Right lobe of liver (tissue), 6 donors: ENCODE data around the gene LDLRAD3. TPM values are rescaled to one million over a fixed set of nuclear protein-coding genes. Genes with fewer than 3 reads are reported as not detected.
A peak's percentile ranks its signal among the peaks of the same experiment; 100 is the strongest.

Experiments
- ATAC-seq, 4 donors: fragments of 200-7000 bp; cut with Tn5 transposase; one replicate each; pipeline ENCODE4 v1.9.1; 2020; ENCODE audit warnings: mild to moderate bottlenecking in 4 of 4, moderate library complexity in 4 of 4
- DNase-seq, 3 donors: peaks; one replicate each; pipeline ENCODE4 v3.0.0-alpha.2; 2020
- H3K27ac ChIP-seq, 3 donors: fragments of 200-600 bp; one replicate each; pipeline ENCODE4 v1.8.0; 2022
- H3K27me3 ChIP-seq, 2 donors: fragments of 200-600 bp; one replicate each; pipeline ENCODE4 v1.8.0; 2022
- H3K36me3 ChIP-seq, 4 donors: fragments of 200-600 bp; sonication (generic) in 1 of 4; one replicate each; pipeline versions ENCODE4 v1.5.1 to v1.8.0; 2017 to 2022; ENCODE audit warnings: control low read depth in 1 of 4
- H3K4me1 ChIP-seq, 4 donors: fragments of 200-600 bp; sonication (generic) in 1 of 4; one replicate each; pipeline versions ENCODE4 v1.5.1 to v1.8.0; 2017 to 2022; ENCODE audit warnings: control low read depth in 1 of 4
- H3K4me3 ChIP-seq, 3 donors: fragments of 200-600 bp; one replicate each; pipeline ENCODE4 v1.8.0; 2022
- H3K9me3 ChIP-seq, 4 donors: fragments of 200-600 bp; sonication (generic) in 1 of 4; one replicate each; pipeline versions ENCODE4 v1.5.1 to v1.8.0; 2017 to 2022; ENCODE audit warnings: control low read depth in 1 of 4
- POLR2A ChIP-seq: fragments of 450-650 bp; IDR thresholded peaks from one replicate; pipeline ENCODE4 v1.6.1; 2017; ENCODE audit warnings: antibody characterized with exemption, mild to moderate bottlenecking
- WGBS: methylation state at CpG from one replicate; pipeline ENCODE4 v1.1.6; 2018; ENCODE audit warnings: low coverage, low lambda C conversion rate; ENCODE audit not compliant: insufficient coverage; ENCODE audit errors: missing lambda C conversion rate; 5-methylcytosine and 5-hydroxymethylcytosine counted together
- intact Hi-C, 2 donors: fragments of 100-400 bp; cut with DNase I; formaldehyde crosslinking; loops; one replicate each; pipeline versions ENCODE4 v1.11.2 to v1.14.1; 2022
- total RNA-seq, 6 experiments: library from RNA; depleted of rRNA in 2 of 6; stranded (reverse); fragments of >200 nt in 2 of 6; fragmentation: NEBNext Ultra II Directional in 3 of 6; extraction: Animal tissue kit (Norgen Biotek cat#: 25700) in 3 of 6; gene quantifications; one replicate each; pipeline versions ENCODE4 v1.1.0 to v1.2.4, GENCODE V29; 2016 to 2023
- TF ChIP-seq, protein P1 (sequence below), 4 donors: fragments of 200-600 bp in 3 of 4; fragments of 450-650 bp in 1 of 4; IDR thresholded peaks; one replicate each; pipeline versions ENCODE4 v1.5.1 to v1.8.0; 2016 to 2022; ENCODE audit warnings: antibody characterized with exemption in 4 of 4, mild to moderate bottlenecking in 2 of 4
- donor health status: DM: no; HTN: yes; CAD: no.
- donor health status: DM: no; HTN: no; CAD: no.
- donor health status: DM: no; HTN: no; CAD: no.
- donor health status: DM: no; HTN: yes; CAD: no.
- donor health status: DM: no; HTN: yes; CAD: no.

Gene LDLRAD3
- total RNA-seq, 6 experiments from 2014 or later = 0.62 to 3.3 (median 2.7) TPM

DNA sequence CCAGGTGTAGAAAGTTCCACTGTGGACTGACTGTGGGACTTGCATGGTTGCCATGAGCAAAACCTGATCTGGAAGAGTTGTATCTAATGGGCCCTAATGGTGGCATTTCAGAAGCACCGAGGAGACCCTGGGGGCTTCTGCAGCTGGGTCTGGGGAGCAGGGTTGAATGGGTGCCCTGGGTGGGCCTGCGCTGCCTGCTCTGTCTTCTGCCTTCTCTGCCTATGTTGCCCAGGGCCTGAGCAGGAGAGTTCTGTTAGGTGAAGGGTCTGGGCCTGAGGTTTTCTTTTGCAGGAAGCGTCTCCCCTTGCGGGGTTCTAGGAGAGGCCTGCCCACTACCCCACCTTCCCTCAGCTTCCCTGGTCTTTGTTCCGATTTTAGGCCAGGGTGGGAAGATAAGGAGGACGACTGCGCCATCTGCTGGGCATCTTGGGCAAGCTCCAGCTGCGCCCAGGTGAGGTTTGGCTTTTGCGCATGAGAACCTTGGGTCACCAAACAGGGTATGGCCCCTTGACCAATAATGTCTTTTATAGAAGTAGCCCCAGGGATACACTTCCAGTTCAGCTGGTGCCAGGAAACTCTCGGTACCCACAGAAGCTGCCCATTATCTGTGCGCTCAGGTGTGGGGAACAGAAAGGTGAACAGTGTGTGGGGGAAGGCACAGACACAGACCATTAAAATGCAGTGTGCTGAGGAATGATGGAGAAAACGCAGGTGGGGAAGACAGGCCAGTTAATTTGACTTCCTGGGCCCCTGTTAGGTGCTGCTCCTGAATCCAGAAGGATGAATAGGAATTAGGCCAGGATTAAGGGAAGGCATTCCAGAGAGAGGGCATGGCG, 322.1 kb downstream of the LDLRAD3 start:
- peaks cover 0 to 30% (median 9%) of the 10 kb centered on the region in 4 donors for H3K4me1 ChIP-seq
- WGBS = 46% methylated on average over 5 of the region's 13 CpGs
- TF ChIP-seq POLR2A = no peak
- TF ChIP-seq, protein P1, sequence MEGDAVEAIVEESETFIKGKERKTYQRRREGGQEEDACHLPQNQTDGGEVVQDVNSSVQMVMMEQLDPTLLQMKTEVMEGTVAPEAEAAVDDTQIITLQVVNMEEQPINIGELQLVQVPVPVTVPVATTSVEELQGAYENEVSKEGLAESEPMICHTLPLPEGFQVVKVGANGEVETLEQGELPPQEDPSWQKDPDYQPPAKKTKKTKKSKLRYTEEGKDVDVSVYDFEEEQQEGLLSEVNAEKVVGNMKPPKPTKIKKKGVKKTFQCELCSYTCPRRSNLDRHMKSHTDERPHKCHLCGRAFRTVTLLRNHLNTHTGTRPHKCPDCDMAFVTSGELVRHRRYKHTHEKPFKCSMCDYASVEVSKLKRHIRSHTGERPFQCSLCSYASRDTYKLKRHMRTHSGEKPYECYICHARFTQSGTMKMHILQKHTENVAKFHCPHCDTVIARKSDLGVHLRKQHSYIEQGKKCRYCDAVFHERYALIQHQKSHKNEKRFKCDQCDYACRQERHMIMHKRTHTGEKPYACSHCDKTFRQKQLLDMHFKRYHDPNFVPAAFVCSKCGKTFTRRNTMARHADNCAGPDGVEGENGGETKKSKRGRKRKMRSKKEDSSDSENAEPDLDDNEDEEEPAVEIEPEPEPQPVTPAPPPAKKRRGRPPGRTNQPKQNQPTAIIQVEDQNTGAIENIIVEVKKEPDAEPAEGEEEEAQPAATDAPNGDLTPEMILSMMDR (IDR thresholded peaks at IDR 0.05) = peak; percentile 70 to 88 (median 74)
- H3K9me3 ChIP-seq = no peaks in the 10 kb centered on the region
- no peaks in the 10 kb centered on the region for H3K27me3 ChIP-seq
- intact Hi-C loops = loop anchor here (10.0 kb wide), 2 partner anchors 441 to 651 kb away; partner anchors contain the start of gene FJX1 (in 1 of the 2)
- DNase-seq = peak; percentile 58 to 65 (median 63)
- ATAC-seq = peak; percentile 66 to 73 (median 72)
- H3K27ac ChIP-seq = no peak overlapping the region
- no peak overlapping the region for H3K4me3 ChIP-seq
- no peaks in the 10 kb centered on the region for H3K36me3 ChIP-seq

DNA sequence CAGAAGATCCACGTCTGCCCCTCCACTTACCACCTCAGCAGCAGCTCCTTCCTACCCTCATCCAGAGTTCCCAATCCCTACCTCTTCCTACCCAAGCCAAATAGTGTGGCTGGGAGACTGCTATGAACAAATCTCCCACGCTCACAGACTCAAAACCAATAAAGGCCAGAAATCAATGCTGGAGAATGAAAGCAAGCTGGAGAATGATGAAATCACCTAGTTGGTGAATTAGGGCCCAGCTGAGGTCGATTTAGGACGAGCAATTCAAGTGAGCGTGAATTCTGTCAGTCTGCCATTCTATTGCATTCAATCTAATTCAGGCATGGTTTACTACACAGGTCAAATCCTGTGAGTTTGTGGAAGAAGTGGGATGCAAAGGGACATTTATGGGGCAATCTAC, 322.9 kb downstream of the LDLRAD3 start:
- 16% methylated on average over 5 of the region's 5 CpGs for WGBS
- Histone ChIP-seq H3K36me3 (peaks cover 0 to 2% (median 0%) of the 10 kb centered on the region in 4 donors), H3K9me3 (no peaks in the 10 kb centered on the region), H3K27ac (no peak overlapping the region), H3K4me3 (no peak overlapping the region), H3K4me1 (peaks cover 0 to 30% (median 9%) of the 10 kb centered on the region in 4 donors), H3K27me3 (no peaks in the 10 kb centered on the region)
- intact Hi-C loops = loop anchor here (10.0 kb wide), 2 partner anchors 442 to 652 kb away; partner anchors contain the start of gene FJX1 (in 1 of the 2)
- ATAC-seq = peak; percentile 69 to 79 (median 74)
- DNase-seq = no peak
- TF ChIP-seq POLR2A = no peak
- TF ChIP-seq, protein P1 (IDR thresholded peaks at IDR 0.05) = no peak

DNA sequence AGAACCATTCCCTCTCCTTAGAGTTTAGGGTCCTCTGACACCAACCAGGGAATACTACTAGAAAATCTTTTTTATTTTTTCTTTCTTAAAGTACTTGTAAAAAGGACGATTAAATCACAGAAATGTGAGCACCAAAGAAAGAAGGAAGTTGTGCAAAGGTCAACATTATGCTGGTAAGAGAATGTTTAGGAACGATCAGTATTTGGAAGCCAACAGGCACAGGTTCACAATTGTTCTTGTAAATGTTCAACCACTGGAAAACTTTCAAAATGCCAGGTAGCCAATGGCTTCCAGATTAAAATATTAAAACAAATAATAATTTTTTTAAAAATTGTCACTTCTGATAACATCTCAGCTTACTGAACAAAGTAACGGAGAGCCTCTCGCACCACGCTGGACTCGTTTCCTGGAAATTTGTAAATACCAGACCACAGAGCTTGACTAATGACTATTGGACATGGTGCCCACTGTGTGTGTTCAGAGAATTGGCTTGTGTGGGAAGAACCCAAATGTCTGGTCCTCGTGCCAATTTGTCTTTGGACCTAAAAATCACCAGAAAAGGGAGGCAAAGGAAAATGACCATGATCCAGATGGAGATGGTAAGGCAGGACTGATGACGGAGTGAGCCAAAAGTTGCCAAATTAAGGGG, 324.6 kb downstream of the LDLRAD3 start:
- no peak overlapping the region for H3K4me3 ChIP-seq
- intact Hi-C loops = loop anchor here (10.0 kb wide), 2 partner anchors 444 to 654 kb away; partner anchors contain the start of gene FJX1 (in 1 of the 2)
- H3K36me3 ChIP-seq = peaks cover 0 to 7% (median 3%) of the 10 kb centered on the region in 4 donors
- TF ChIP-seq POLR2A = no peak
- TF ChIP-seq, protein P1 (IDR thresholded peaks at IDR 0.05) = no peak
- DNase-seq (no peak), ATAC-seq (peak; percentile 28 to 64 (median 48))
- no peak overlapping the region for H3K27ac ChIP-seq
- peaks cover 0 to 30% (median 9%) of the 10 kb centered on the region in 4 donors for H3K4me1 ChIP-seq
- 31% methylated on average over 8 of the region's 8 CpGs for WGBS
- H3K9me3 ChIP-seq = no peaks in the 10 kb centered on the region
- no peaks in the 10 kb centered on the region for H3K27me3 ChIP-seq

DNA sequence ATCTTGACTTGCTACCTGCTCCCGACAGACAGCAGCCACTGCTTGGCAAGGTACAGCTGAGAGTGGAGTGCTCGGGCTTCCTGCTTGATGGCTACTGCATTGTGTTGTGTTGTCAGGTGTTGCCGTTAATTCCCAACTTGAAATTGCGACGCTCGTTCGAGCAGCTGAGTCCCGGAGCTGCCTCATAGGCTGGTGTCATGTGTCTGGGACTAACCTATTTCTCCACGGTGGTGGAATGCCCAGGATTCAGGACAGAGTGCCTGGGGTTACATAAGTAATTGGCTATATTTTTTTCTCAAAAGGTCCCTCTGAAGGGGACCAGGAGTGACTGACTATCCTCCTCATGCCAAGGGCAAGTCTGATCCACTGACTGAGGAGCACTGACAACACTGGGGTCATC, 326.8 kb downstream of the LDLRAD3 start:
- TF ChIP-seq, protein P1 (IDR thresholded peaks at IDR 0.05) = no peak
- no peak for TF ChIP-seq POLR2A
- H3K27ac ChIP-seq = no peak overlapping the region
- peaks cover 0 to 20% (median 13%) of the 10 kb centered on the region in 4 donors for H3K36me3 ChIP-seq
- intact Hi-C loops = no loop called here
- H3K4me1 ChIP-seq = peaks cover 0 to 30% (median 9%) of the 10 kb centered on the region in 4 donors
- no peaks in the 10 kb centered on the region for H3K9me3 ChIP-seq
- ATAC-seq (no peak), DNase-seq (no peak)
- H3K27me3 ChIP-seq = no peaks in the 10 kb centered on the region
- no peak overlapping the region for H3K4me3 ChIP-seq
- WGBS = 100% methylated on average over 2 of the region's 9 CpGs
